WTC11 (cell line): ENCODE data around the gene SERPINB4. TPM values are rescaled to one million over a fixed set of nuclear protein-coding genes. Genes with fewer than 3 reads are reported as not detected.
"Not testable (repeated sequence)": the region's sequence is repeated elsewhere in the genome, so short reads cannot be mapped to it uniquely, and the experiment has no call there.

ENCODE experiments used
- ATAC-seq: fragments of 200-7000 bp; cut with Tn5 transposase; 2 replicates; pipeline ENCODE4 v1.10.0; 2021; ENCODE audit warnings: mild to moderate bottlenecking, moderate library complexity
- Bru-seq: library from RNA; stranded (reverse); fragments of 400-500 nt; gene quantifications from one replicate; lab custom pipeline; 2021; lab: Mats Ljungman, UMichigan
- CTCF ChIA-PET: fragments of 300-600 bp; sonication (Branson Sonifier 250); formaldehyde crosslinking; loops from one replicate; lab custom pipeline; 2021; ENCODE audit warnings: antibody characterized with exemption; lab: Charles Lee
- POLR2A ChIA-PET: fragments of 350-600 bp; sonication (Branson Sonifier 250); formaldehyde crosslinking; loops from one replicate; lab custom pipeline; 2021; ENCODE audit warnings: antibody characterized with exemption; lab: Charles Lee
- DNase-seq: peaks from one replicate; pipeline ENCODE4 v3.0.0; 2021; ENCODE audit warnings: low spot score
- H3K27ac Mint-ChIP-seq: 2 replicates; pipeline ENCODE4 v1.8.0; 2021; ENCODE audit warnings: mixed read lengths
- H3K27me3 Mint-ChIP-seq: 2 replicates; pipeline ENCODE4 v1.8.0; 2021; ENCODE audit warnings: low read depth, mild to moderate bottlenecking, moderate library complexity, mixed read lengths
- H3K36me3 Mint-ChIP-seq: 2 replicates; pipeline ENCODE4 v1.8.0; 2021; ENCODE audit warnings: mixed read lengths
- H3K4me1 Mint-ChIP-seq: 2 replicates; pipeline ENCODE4 v1.8.0; 2022; ENCODE audit warnings: mixed read lengths
- H3K4me3 Mint-ChIP-seq: 2 replicates; pipeline ENCODE4 v1.8.0; 2021; ENCODE audit warnings: mild to moderate bottlenecking, moderate library complexity, mixed read lengths
- H3K9me3 Mint-ChIP-seq: 2 replicates; pipeline ENCODE4 v1.8.0; 2021; ENCODE audit warnings: mixed read lengths
- EMX1 ChIP-seq: fragments of 250-450 bp; sonication (Bioruptor Pico); IDR thresholded peaks from 2 replicates; pipeline ENCODE4 v1.8.0; 2021; ENCODE audit warnings: mild to moderate bottlenecking
- ESRRA ChIP-seq: sonication (generic); formaldehyde crosslinking; IDR thresholded peaks from 2 replicates; pipeline ENCODE4 v1.8.1; 2022; ENCODE audit warnings: mild to moderate bottlenecking, missing genetic modification reagents, borderline replicate concordance
- HMGA2 ChIP-seq: fragments of 250-450 bp; sonication (Bioruptor Pico); IDR thresholded peaks from 2 replicates; pipeline ENCODE4 v1.4.0; 2021; ENCODE audit warnings: mild to moderate bottlenecking, moderate library complexity
- IRF2 ChIP-seq: sonication (generic); formaldehyde crosslinking; IDR thresholded peaks from 2 replicates; pipeline ENCODE4 v1.8.0; 2022; ENCODE audit warnings: low read depth, missing genetic modification reagents, borderline replicate concordance
- NFE2L1 ChIP-seq: sonication (generic); formaldehyde crosslinking; IDR thresholded peaks from 2 replicates; pipeline ENCODE4 v1.8.1; 2023; ENCODE audit warnings: missing genetic modification reagents
- NFYB ChIP-seq: sonication (generic); formaldehyde crosslinking; conservative IDR thresholded peaks from 2 replicates; pipeline ENCODE4 v1.8.0; 2022; ENCODE audit warnings: low read depth, missing genetic modification reagents
- NR1H2 ChIP-seq: sonication (generic); formaldehyde crosslinking; IDR thresholded peaks from 2 replicates; pipeline ENCODE4 v1.9.0; 2021; ENCODE audit warnings: mild to moderate bottlenecking, moderate library complexity, missing genetic modification reagents
- OVOL2 ChIP-seq: fragments of 250-450 bp; sonication (Bioruptor Pico); IDR thresholded peaks from 2 replicates; pipeline ENCODE4 v1.9.0; 2021; ENCODE audit warnings: mild to moderate bottlenecking, borderline replicate concordance
- SOX15 ChIP-seq: fragments of 250-450 bp; sonication (Bioruptor Pico); IDR thresholded peaks from 2 replicates; pipeline ENCODE4 v1.9.0; 2021; ENCODE audit warnings: mild to moderate bottlenecking
- TEAD1 ChIP-seq: sonication (generic); formaldehyde crosslinking; IDR thresholded peaks from 2 replicates; pipeline ENCODE4 v1.8.0; 2022; ENCODE audit warnings: mild to moderate bottlenecking, missing genetic modification reagents
- ZNF317 ChIP-seq: sonication (generic); formaldehyde crosslinking; IDR thresholded peaks from 2 replicates; pipeline ENCODE4 v1.8.1; 2023; ENCODE audit warnings: low read depth, mild to moderate bottlenecking, moderate library complexity, missing genetic modification reagents, borderline replicate concordance
- ZNF423 ChIP-seq: fragments of 250-450 bp; sonication (Bioruptor Pico); IDR thresholded peaks from 2 replicates; pipeline ENCODE4 v2.1.2; 2022; ENCODE audit warnings: mild to moderate bottlenecking, moderate library complexity
- long read RNA-seq, 3 experiments: library from RNA in 1 of 3; library from capped mRNA in 1 of 3; library from polyadenylated mRNA in 1 of 3; unstranded in 2 of 3; stranded (forward) in 1 of 3; transcript quantifications; one replicate each; pipeline ENCODE4 v2.0.0, GENCODE V29; 2021
- total RNA-seq: library from RNA; stranded (reverse); gene quantifications from 3 replicates; pipeline ENCODE4 v1.2.3, GENCODE V29; 2021
- TF ChIP-seq, protein P1 (sequence below): sonication (generic); formaldehyde crosslinking; IDR thresholded peaks from 2 replicates; pipeline ENCODE4 v1.8.1; 2023; ENCODE audit warnings: mild to moderate bottlenecking, moderate library complexity, missing genetic modification reagents
- TF ChIP-seq, protein P2 (sequence below): fragments of 200-600 bp; IDR thresholded peaks from 2 replicates; pipeline ENCODE4 v1.8.0; 2022; ENCODE audit warnings: antibody characterized with exemption
- TF ChIP-seq, protein P3 (sequence below): fragments of 250-450 bp; sonication (Bioruptor Pico); IDR thresholded peaks from 2 replicates; pipeline ENCODE4 v1.9.0; 2021; ENCODE audit warnings: mild to moderate bottlenecking
- TF ChIP-seq, protein P4 (sequence below): sonication (generic); formaldehyde crosslinking; IDR thresholded peaks from 2 replicates; pipeline ENCODE4 v1.8.0; 2022; ENCODE audit warnings: mild to moderate bottlenecking, missing genetic modification reagents
- TF ChIP-seq, protein P5 (sequence below): fragments of 250-450 bp; sonication (Bioruptor Pico); IDR thresholded peaks from 2 replicates; pipeline ENCODE4 v1.9.0; 2021; ENCODE audit warnings: mild to moderate bottlenecking, borderline replicate concordance

The SERPINB4 gene
- total RNA-seq (0.37 to 1.3 TPM (median 0.53 TPM) in 3 replicates), Bru-seq, nascent RNA (not detected)
- long read RNA-seq, experiment 1, partial matches to known transcripts, result 1 of 3 reads
- long read RNA-seq, experiment 1, other reads (novel, unspliced or antisense), result 0 of 3 reads
- long read RNA-seq, experiment 2, result 0 reads
- long read RNA-seq, experiment 3, transcript SERPINB4-201 (8 exons, 1,749 nt), result major isoform, 9 of 9 reads
- long read RNA-seq, experiment 3, partial matches to known transcripts, result 0 of 9 reads
- long read RNA-seq, experiment 3, other reads (novel, unspliced or antisense), result 0 of 9 reads

DNA sequence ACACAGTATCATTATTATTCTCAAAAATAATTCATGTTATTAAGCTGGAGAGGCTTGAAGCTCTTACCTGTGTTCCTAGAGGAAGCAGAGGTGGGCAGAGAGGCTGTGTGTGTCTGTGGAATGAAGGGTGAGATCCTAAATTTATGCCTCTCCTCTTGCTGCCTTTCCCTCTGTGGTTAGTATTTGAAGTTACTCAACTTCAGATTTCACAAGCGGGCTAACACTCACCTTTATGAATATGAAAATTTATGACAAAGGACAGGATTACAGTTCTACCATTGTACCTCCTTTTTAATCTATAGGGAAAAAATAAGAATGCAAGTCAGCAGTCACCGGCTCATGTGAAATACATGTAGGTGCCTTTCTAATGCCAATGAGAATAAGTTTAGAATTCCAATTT is at the start of gene SERPINB4:
TSS of gene SERPINB4 (minus strand) at position 115 of the 400 bp plus-strand sequence. CDS start 679 bp downstream, outside the sequence.
- peak within 1 kb of the TSS; percentile 77 for H3K27ac Mint-ChIP-seq
- H3K4me3 Mint-ChIP-seq, H3K27me3 Mint-ChIP-seq, H3K36me3 Mint-ChIP-seq, CTCF ChIA-PET, POLR2A ChIA-PET, DNase-seq, ATAC-seq: not testable (repeated sequence)
- H3K9me3 Mint-ChIP-seq, result peaks cover 10% of the 10 kb centered on the region
- peaks cover 46% of the 10 kb centered on the region for H3K4me1 Mint-ChIP-seq

DNA sequence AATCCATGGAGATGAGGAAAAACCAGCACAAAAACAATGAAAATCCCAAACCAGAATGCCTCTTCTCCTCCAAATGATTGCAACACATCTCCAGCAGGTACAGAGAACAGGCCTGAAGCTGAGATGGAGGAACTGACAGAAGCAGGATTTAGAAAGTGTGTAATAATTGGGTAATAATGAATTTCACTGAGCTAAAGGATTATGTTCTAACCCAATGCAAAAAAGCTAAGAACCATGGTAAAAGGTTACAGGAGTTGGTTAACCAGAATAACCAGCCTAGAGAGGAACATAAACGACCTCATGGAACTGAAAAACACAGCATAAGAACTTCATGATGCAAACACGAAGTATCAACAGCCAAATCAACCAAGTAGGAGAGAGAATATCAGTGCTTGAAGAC is 45.0 kb upstream of the SERPINB4 start:
- Mint-ChIP-seq H3K27ac (no peak overlapping the region), H3K4me1 (peaks cover 4% of the 10 kb centered on the region), H3K4me3 (no peak overlapping the region)
- DNase-seq, result no peak
- TF ChIP-seq IRF2 (CRISPR knock-in tag) (no peak), NR1H2 (CRISPR knock-in tag) (no peak), ZNF423 (no peak), ZNF317 (CRISPR knock-in tag) (no peak)
- TF ChIP-seq, all 79 proteins: peak for 0
- ATAC-seq, result no peak
- CTCF ChIA-PET, result no interaction called here
- H3K36me3 Mint-ChIP-seq, result peaks cover 20% of the 10 kb centered on the region
- H3K9me3 Mint-ChIP-seq, result peaks cover 61% of the 10 kb centered on the region
- H3K27me3 Mint-ChIP-seq, result no peaks in the 10 kb centered on the region; the same call in 1 of the 2 replicates
- POLR2A ChIA-PET, result no interaction called here

DNA sequence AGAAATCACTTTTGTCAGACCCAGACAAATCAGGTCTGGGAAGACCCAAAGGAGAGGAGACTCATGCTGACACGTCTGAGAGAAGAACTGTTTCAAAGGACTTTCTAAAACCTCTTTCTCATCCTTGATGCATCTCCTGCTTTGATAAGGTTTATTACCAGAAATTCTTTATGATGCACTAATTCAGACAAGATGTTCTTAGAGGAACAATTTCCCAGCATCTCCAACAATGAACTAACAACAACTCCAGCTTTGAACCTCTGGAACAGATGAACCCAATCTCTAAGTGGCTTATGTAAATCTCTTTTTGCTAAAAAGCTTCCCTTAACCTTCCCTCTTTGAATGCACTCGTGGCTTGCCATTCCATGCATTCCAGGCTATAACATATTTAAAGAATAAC is 42.8 kb upstream of the SERPINB4 start:
- no peak for TF ChIP-seq NFE2L1 (CRISPR knock-in tag)
- TF ChIP-seq, all 79 proteins: peak for 0
- Mint-ChIP-seq H3K4me1 (peaks cover 15% of the 10 kb centered on the region), H3K9me3 (peaks cover 41% of the 10 kb centered on the region), H3K27me3 (no peaks in the 10 kb centered on the region; the same call in 1 of the 2 replicates), H3K36me3 (peaks cover 13% of the 10 kb centered on the region), H3K4me3 (no peak overlapping the region), H3K27ac (no peak overlapping the region)
- DNase-seq (no peak), ATAC-seq (no peak)
- POLR2A ChIA-PET, result no interaction called here
- CTCF ChIA-PET, result no interaction called here

DNA sequence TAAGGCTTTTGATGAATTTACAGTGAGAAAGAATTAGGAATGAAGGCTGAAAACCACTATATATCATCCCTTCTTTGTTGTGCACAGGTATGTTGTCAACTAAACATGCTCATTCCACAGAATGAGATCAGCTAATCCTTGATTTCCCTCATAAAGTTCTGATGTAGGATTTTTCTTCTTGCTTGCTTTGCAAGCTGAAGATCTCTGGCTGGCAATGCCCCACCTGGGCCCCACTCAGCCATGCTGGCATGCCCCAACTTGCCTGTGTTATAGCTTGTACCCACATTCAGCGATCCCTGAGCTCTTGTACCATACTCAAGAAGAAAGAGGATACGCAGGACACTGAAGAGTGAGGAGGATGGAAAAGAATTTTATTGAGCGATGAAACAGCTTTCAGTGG is 40.7 kb upstream of the SERPINB4 start:
- no peak overlapping the region for H3K4me3 Mint-ChIP-seq
- no peaks in the 10 kb centered on the region; the same call in 1 of the 2 replicates for H3K27me3 Mint-ChIP-seq
- ChIA-PET POLR2A (no interaction called here), CTCF (interaction anchor here (0.7 to 0.9 kb wide), 2 partner anchors 100 to 174 kb away, joined by 3 to 4 read pairs; no protein-coding TSS in a partner anchor)
- DNase-seq (no peak), ATAC-seq (no peak)
- H3K27ac Mint-ChIP-seq, result no peak overlapping the region
- H3K9me3 Mint-ChIP-seq, result peaks cover 20% of the 10 kb centered on the region
- peaks cover 15% of the 10 kb centered on the region for H3K4me1 Mint-ChIP-seq
- H3K36me3 Mint-ChIP-seq, result peaks cover 3% of the 10 kb centered on the region; the same call in 1 of the 2 replicates
- TF ChIP-seq, protein P1, sequence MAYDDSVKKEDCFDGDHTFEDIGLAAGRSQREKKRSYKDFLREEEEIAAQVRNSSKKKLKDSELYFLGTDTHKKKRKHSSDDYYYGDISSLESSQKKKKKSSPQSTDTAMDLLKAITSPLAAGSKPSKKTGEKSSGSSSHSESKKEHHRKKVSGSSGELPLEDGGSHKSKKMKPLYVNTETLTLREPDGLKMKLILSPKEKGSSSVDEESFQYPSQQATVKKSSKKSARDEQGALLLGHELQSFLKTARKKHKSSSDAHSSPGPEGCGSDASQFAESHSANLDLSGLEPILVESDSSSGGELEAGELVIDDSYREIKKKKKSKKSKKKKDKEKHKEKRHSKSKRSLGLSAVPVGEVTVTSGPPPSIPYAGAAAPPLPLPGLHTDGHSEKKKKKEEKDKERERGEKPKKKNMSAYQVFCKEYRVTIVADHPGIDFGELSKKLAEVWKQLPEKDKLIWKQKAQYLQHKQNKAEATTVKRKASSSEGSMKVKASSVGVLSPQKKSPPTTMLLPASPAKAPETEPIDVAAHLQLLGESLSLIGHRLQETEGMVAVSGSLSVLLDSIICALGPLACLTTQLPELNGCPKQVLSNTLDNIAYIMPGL (CRISPR knock-in tag), result no peak
- TF ChIP-seq, protein P2, sequence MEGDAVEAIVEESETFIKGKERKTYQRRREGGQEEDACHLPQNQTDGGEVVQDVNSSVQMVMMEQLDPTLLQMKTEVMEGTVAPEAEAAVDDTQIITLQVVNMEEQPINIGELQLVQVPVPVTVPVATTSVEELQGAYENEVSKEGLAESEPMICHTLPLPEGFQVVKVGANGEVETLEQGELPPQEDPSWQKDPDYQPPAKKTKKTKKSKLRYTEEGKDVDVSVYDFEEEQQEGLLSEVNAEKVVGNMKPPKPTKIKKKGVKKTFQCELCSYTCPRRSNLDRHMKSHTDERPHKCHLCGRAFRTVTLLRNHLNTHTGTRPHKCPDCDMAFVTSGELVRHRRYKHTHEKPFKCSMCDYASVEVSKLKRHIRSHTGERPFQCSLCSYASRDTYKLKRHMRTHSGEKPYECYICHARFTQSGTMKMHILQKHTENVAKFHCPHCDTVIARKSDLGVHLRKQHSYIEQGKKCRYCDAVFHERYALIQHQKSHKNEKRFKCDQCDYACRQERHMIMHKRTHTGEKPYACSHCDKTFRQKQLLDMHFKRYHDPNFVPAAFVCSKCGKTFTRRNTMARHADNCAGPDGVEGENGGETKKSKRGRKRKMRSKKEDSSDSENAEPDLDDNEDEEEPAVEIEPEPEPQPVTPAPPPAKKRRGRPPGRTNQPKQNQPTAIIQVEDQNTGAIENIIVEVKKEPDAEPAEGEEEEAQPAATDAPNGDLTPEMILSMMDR, result no peak
- TF ChIP-seq, protein P3, sequence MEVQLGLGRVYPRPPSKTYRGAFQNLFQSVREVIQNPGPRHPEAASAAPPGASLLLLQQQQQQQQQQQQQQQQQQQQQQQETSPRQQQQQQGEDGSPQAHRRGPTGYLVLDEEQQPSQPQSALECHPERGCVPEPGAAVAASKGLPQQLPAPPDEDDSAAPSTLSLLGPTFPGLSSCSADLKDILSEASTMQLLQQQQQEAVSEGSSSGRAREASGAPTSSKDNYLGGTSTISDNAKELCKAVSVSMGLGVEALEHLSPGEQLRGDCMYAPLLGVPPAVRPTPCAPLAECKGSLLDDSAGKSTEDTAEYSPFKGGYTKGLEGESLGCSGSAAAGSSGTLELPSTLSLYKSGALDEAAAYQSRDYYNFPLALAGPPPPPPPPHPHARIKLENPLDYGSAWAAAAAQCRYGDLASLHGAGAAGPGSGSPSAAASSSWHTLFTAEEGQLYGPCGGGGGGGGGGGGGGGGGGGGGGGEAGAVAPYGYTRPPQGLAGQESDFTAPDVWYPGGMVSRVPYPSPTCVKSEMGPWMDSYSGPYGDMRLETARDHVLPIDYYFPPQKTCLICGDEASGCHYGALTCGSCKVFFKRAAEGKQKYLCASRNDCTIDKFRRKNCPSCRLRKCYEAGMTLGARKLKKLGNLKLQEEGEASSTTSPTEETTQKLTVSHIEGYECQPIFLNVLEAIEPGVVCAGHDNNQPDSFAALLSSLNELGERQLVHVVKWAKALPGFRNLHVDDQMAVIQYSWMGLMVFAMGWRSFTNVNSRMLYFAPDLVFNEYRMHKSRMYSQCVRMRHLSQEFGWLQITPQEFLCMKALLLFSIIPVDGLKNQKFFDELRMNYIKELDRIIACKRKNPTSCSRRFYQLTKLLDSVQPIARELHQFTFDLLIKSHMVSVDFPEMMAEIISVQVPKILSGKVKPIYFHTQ (CRISPR knock-in tag), result no peak
- no peak for TF ChIP-seq TEAD1 (CRISPR knock-in tag)
- TF ChIP-seq ESRRA (CRISPR knock-in tag), result no peak
- no peak for TF ChIP-seq SOX15 (CRISPR knock-in tag)
- TF ChIP-seq, protein P4, sequence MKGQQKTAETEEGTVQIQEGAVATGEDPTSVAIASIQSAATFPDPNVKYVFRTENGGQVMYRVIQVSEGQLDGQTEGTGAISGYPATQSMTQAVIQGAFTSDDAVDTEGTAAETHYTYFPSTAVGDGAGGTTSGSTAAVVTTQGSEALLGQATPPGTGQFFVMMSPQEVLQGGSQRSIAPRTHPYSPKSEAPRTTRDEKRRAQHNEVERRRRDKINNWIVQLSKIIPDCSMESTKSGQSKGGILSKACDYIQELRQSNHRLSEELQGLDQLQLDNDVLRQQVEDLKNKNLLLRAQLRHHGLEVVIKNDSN (CRISPR knock-in tag), result no peak
- no peak for TF ChIP-seq HMGA2 (CRISPR knock-in tag)
- no peak for TF ChIP-seq OVOL2 (CRISPR knock-in tag)
- TF ChIP-seq NFYB (CRISPR knock-in tag), result no peak
- TF ChIP-seq EMX1, result no peak
- TF ChIP-seq, protein P5, sequence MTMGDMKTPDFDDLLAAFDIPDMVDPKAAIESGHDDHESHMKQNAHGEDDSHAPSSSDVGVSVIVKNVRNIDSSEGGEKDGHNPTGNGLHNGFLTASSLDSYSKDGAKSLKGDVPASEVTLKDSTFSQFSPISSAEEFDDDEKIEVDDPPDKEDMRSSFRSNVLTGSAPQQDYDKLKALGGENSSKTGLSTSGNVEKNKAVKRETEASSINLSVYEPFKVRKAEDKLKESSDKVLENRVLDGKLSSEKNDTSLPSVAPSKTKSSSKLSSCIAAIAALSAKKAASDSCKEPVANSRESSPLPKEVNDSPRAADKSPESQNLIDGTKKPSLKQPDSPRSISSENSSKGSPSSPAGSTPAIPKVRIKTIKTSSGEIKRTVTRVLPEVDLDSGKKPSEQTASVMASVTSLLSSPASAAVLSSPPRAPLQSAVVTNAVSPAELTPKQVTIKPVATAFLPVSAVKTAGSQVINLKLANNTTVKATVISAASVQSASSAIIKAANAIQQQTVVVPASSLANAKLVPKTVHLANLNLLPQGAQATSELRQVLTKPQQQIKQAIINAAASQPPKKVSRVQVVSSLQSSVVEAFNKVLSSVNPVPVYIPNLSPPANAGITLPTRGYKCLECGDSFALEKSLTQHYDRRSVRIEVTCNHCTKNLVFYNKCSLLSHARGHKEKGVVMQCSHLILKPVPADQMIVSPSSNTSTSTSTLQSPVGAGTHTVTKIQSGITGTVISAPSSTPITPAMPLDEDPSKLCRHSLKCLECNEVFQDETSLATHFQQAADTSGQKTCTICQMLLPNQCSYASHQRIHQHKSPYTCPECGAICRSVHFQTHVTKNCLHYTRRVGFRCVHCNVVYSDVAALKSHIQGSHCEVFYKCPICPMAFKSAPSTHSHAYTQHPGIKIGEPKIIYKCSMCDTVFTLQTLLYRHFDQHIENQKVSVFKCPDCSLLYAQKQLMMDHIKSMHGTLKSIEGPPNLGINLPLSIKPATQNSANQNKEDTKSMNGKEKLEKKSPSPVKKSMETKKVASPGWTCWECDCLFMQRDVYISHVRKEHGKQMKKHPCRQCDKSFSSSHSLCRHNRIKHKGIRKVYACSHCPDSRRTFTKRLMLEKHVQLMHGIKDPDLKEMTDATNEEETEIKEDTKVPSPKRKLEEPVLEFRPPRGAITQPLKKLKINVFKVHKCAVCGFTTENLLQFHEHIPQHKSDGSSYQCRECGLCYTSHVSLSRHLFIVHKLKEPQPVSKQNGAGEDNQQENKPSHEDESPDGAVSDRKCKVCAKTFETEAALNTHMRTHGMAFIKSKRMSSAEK, result no peak
